ENCODE data around the gene ANKRD24.
"Not testable (repeated sequence)": the region's sequence is repeated elsewhere in the genome, so short reads cannot be mapped to it uniquely, and the experiment has no call there.

Gene ANKRD24

DNA sequence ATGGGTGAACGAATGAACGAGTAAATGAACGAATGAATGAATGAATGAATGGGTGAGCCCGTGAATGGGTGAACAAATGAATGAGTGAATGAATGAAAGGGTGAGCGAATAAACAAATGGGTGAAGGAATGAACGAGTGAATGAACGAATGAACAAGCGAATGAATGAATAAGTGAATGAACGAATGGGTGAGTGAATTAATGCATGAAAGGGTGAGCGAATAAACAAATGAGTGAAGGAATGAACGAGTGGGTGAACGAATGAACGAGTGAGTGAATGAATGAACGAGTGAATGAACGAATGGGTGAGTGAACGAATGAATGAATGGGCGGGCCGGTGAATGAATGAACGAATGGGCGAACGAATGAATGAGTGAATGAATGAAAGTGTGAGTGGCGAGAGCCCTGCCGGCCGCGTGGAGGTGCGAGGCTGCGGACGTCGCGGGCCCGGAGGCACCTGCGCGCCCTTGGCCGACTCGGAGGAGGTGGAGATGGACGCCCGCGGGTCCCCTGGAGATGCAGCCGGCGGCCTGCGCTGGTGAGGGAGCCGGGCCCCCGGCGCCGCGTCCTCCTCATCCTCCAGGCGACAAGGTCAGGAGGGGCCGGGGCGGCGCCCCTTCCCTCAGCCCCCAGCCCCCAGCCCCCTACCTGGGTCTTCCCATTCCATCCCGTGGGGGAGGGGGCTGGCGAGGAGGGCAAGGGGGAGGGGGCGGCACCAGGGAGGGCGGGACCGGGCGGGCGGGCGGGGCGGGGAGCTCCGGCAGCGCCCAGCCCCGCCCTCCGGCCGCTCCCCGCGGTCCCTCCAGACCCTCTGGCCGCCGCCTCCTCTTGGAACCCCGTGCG, 15.4 kb downstream of the ANKRD24 start:
- DNase-seq (ENCODE audit: low read depth) = no peak

GRCh38 chr19:4198467-4199126, 16.1 kb downstream of the ANKRD24 start:
- no peak for DNase-seq (ENCODE audit: low read depth)

DNA sequence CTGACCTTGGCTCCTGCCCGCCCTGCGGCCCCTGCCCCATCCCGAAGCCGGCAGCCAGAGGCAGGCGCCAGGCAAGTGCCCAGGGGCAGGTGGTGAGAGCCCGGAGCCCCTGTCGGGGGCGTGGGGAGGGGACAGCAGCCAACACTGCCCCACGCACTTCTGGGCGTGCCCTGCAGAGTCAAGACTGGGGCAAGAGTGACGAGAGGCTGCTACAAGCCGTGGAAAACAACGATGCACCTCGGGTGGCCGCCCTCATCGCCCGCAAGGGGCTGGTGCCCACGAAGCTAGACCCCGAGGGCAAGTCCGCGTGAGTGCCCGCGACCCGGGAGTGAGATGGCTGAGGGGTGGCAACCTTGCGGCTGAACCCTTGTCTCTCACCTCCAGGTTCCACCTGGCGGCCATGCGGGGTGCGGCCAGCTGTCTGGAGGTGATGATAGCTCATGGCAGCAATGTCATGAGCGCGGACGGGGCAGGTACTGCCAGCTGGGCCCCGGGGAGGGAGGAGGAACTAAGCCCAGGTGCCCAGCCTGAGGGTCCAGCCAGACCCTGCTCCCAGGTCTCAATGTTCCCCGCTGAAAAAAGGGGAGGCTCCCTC, 17.3 kb downstream of the ANKRD24 start:
- no peak for DNase-seq (ENCODE audit: low read depth)

DNA sequence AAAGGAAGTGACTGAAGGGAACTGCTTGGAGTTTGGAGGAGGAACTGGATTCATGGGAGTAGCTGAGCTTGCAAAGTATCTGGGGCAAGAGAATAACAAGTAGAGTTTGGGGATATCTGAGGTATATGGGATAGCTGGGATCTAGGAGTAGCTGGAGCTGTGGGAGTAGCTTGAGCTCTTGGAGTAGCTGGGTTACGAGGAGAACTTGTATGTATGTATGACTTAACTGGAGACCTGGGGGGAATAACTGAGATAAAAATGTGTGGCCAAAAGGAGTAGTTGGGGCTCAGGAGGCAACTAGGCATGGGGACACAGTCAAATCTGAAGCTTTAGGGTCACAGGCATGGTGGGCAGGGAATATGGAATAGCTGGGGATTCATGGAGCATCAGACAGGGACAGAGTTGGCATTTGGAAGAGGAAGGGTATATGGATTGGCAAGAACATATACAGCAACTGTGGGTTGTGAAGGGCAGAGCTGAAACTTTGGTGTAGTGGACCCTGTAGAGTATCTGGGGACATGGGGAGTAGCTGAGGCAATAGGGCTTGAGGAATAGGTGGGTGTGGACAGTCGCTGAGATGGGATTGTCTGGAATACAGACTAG, 18.6 kb downstream of the ANKRD24 start:
- no peak for DNase-seq (ENCODE audit: low read depth)

GRCh38 chr19:4201798-4202197, 19.3 kb downstream of the ANKRD24 start:
- no peak for DNase-seq (ENCODE audit: low read depth)

DNA sequence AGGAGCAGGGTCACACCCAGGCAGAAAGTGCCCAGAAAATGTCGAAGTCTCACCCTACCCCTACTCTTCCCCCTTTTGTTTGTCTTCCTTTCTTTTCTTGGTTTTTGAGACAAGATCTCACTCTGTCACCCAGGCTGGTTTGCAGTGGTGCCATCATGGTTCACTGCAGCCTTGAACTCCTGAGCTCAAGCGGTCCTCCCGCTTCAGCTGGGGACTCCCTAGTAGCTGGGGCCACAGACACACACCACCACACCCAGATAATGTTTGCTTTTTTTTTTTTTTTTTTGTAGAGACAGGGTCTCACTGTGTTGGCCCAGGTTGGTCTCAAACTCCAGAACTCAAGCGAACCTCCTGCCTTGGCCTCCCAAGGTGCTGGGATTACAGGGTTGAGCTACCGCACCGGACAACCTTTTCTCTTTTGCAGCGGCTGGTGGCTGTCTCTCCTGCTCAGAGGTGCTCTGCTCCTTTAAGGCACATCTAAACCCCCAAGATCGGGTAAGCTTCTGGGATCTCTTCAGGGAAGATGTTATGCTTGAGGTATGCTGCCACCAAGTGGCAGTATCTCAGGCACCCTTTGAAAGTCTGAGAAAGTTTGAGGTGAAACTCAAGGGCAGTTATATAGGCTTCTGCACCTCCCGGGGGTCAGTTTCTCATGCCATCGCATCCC, 24.5 kb downstream of the ANKRD24 start:
- DNase-seq (ENCODE audit: low read depth) = peak; percentile 40

- peak; percentile 57 for DNase-seq (ENCODE audit: low read depth)
These were observed 26.1 kb downstream of the ANKRD24 start for GRCh38 chr19:4208385-4209094.

GRCh38 chr19:4210166-4210731, 27.8 kb downstream of the ANKRD24 start:
- no peak for DNase-seq (ENCODE audit: low read depth)

GRCh38 chr19:4213116-4213515, 30.6 kb downstream of the ANKRD24 start:
- no peak for DNase-seq (ENCODE audit: low read depth)

GRCh38 chr19:4215807-4216206, 33.3 kb downstream of the ANKRD24 start:
- no peak for DNase-seq (ENCODE audit: low read depth)

GRCh38 chr19:4216846-4217245, 34.4 kb downstream of the ANKRD24 start:
- no peak for DNase-seq (ENCODE audit: low read depth)

- no peak for DNase-seq (ENCODE audit: low read depth)
These were observed 35.2 kb downstream of the ANKRD24 start for GRCh38 chr19:4217429-4218264.

DNA sequence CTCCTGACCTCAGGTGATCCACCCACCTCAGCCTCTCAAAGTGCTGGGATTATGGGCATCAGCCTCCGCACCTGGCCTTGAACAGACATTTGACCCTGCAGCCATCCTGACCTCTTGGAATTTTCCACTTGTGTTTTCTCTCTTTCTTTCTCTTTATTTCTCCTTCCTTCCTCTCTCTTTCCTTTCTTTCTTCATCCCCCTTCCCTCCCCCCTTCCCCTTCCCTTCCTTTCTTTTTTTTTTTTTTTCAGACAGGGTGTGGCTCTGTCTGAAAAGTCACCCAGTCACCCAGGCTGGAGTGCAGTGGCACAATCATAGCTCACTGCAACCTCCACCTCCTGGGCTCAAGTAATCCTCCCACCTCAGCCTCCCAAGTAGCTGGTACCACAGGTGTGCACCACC, 36.0 kb downstream of the ANKRD24 start:
- not testable (repeated sequence) for DNase-seq (ENCODE audit: low read depth)

DNA sequence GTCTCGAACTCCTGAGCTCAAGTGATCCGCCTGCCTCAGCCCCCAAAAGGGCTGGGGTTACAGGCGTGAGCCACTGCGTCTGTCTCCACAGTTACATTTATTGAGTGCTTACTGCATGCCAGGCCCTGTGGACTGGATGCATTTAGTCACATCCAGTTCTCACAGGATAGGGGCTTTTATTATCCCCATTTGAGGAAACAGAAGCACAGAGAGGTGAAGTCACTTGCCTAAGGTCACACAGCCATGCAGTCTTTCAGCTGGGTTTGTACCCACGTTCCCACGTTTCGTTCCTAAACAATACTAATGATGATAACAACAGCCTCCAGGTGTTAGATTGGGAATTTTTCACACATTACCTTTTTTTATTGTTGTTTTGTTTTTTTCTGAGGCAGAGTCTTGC, 37.7 kb downstream of the ANKRD24 start:
- no peak for DNase-seq (ENCODE audit: low read depth)

DNA sequence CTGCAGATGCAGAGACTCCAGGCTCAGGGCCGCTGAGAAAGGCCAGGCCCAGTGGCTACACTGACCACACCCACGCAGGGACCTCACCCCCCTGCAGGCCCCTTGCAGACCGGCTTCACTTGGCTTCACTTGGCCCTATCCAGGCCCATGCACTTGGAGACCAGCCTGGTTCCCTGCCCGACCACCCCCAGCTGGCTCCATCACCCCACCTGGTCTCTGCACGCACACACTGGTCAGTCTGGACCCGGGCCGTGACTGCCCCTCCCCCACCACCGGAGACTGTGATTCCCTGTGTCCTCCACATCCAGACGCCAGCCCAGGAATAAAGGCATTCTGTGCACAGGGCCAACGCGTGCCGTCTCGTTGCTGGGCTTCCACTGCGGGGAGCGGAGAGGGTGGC, 42.0 kb downstream of the ANKRD24 start:
- DNase-seq (ENCODE audit: low read depth) = no peak

DNA sequence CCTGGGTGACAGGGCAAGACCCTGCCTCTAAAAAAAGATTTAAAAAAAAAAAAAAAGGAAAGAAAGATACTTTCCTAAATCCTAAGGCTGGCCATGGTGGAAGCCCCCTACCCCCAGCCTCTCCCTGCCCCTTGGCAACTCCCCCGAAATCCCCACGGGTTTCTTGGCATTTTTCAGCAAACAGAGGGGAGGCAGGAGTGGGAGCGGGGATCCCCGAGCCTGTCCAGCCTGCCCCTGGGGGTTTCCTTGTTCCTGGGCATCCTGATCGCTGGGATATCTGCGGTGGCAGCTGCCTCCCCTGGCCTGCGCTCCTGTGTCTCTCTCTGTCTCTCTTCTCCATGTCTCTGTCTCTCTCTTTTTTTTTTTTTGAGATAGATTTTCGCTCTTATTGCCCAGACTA, 43.4 kb downstream of the ANKRD24 start:
- DNase-seq (ENCODE audit: low read depth) = no peak

GRCh38 chr19:4227771-4228170, 45.3 kb downstream of the ANKRD24 start:
- no peak for DNase-seq (ENCODE audit: low read depth)

DNA sequence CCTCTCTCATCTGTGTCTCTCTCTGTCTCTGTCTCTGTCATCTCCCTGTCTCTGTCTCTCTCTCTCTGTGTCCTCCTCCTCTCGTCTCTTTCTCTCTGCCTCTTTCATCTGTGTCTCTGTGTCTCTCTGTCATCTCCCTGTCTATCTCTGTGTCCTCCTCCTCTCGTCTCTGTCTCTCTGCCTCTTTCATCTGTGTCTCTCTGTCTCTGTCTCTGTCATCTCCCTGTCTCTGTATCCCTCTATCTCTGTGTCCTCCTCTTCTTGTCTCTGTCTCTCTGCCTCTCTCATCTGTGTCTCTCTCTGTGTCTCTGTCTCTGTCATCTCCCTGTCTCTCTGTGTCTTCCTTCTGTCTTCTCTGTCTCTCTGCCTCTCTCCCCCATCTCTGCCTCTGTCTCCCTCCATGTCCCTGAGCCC, 46.3 kb downstream of the ANKRD24 start:
- no peak for DNase-seq (ENCODE audit: low read depth)

- peak; percentile 78 for DNase-seq (ENCODE audit: low read depth)
These were observed 46.9 kb downstream of the ANKRD24 start, which contains the start of gene EBI3 for GRCh38 chr19:4229179-4229931. Gene EBI3, plus strand, starts transcription at chr19:4229523. Its CDS starts 28 bp downstream, at chr19:4229551.
